Stimulated activated naive CD4-positive, alpha-beta T cell treated with Interleukin-2 at 50 U/mL for 16 hours (primary cell): ENCODE measurements around the gene KCNA4.
"Not testable (repeated sequence)": the region's sequence is repeated elsewhere in the genome, so short reads cannot be mapped to it uniquely, and the experiment has no call there.

Source experiments
- DNase-seq: peaks from one replicate; lab custom pipeline; 2025; lab: John Stamatoyannopoulos, UW

Gene KCNA4

GRCh38 chr11:29996016-29996415 is 20.8 kb downstream of the KCNA4 start:
- no peak for DNase-seq

- no peak for DNase-seq
Observed at GRCh38 chr11:29989174-29989970, 27.5 kb downstream of the KCNA4 start.

GRCh38 chr11:29985248-29985647 is 31.6 kb downstream of the KCNA4 start:
- DNase-seq, result no peak

- DNase-seq, result no peak
Observed at GRCh38 chr11:29984544-29984943, 32.3 kb downstream of the KCNA4 start.

- DNase-seq, result no peak
Observed at GRCh38 chr11:29978549-29978948, 38.3 kb downstream of the KCNA4 start.

- not testable (repeated sequence) for DNase-seq
Observed at GRCh38 chr11:29975580-29975979, 41.2 kb downstream of the KCNA4 start.

- DNase-seq, result no peak
Observed at GRCh38 chr11:29963796-29964195, 53.0 kb downstream of the KCNA4 start.

GRCh38 chr11:29963036-29963435 is 53.8 kb downstream of the KCNA4 start:
- DNase-seq, result no peak

GRCh38 chr11:29962243-29962642 is 54.6 kb downstream of the KCNA4 start:
- DNase-seq, result no peak
